Tibial nerve (tissue), 4 donors: ENCODE results near the gene CCDC85B. TPM values are rescaled to one million over a fixed set of nuclear protein-coding genes. Genes with fewer than 3 reads are reported as not detected.

Source experiments
- DNase-seq, 2 donors: peaks; one replicate each; pipeline ENCODE4 v3.0.0-alpha.2; 2019; ENCODE audit warnings: low spot score in 2 of 2
- H3K27ac ChIP-seq, 4 donors: fragments of 200-600 bp; sonication (generic) in 3 of 4; one replicate each; pipeline ENCODE4 v1.5.1; 2017 to 2019; ENCODE audit warnings: mild to moderate bottlenecking in 1 of 4
- H3K27me3 ChIP-seq, 2 donors: fragments of 200-600 bp; sonication (generic) in 1 of 2; one replicate each; pipeline versions ENCODE4 v1.5.1 to v1.6.0; 2017 to 2019
- H3K36me3 ChIP-seq, 3 donors: fragments of 200-600 bp; sonication (generic); one replicate each; pipeline ENCODE4 v1.5.1; 2018 to 2019
- H3K4me1 ChIP-seq, 4 donors: fragments of 200-600 bp; sonication (generic) in 3 of 4; one replicate each; pipeline ENCODE4 v1.5.1; 2017 to 2019
- H3K4me3 ChIP-seq, 4 donors: fragments of 200-600 bp; sonication (generic) in 3 of 4; one replicate each; pipeline ENCODE4 v1.5.1; 2017 to 2019; ENCODE audit warnings: mild to moderate bottlenecking in 1 of 4, moderate library complexity in 1 of 4
- H3K9me3 ChIP-seq, 4 donors: fragments of 200-600 bp; sonication (generic) in 3 of 4; one replicate each; pipeline ENCODE4 v1.5.1; 2017 to 2019
- EP300 ChIP-seq, 2 donors: sonication (generic); formaldehyde crosslinking; IDR thresholded peaks; one replicate each; pipeline ENCODE4 v1.6.1; 2017; ENCODE audit warnings: antibody characterized with exemption in 2 of 2, mild to moderate bottlenecking in 1 of 2
- POLR2A ChIP-seq, 2 donors: fragments of 450-650 bp; IDR thresholded peaks; one replicate each; pipeline ENCODE4 v1.6.1; 2017; ENCODE audit warnings: antibody characterized with exemption in 2 of 2, mild to moderate bottlenecking in 2 of 2, moderate library complexity in 2 of 2
- WGBS, 2 donors: methylation state at CpG; one replicate each; pipeline ENCODE4 v1.1.5; 2018; 5-methylcytosine and 5-hydroxymethylcytosine counted together
- total RNA-seq, 4 donors: library from RNA; depleted of rRNA; stranded (reverse); fragments of >200 nt; gene quantifications; one replicate each; pipeline ENCODE4 v1.1.0, GENCODE V29; 2016
- TF ChIP-seq, protein P1 (sequence below), 5 experiments: fragments of 200-600 bp in 3 of 5; fragments of 450-650 bp in 2 of 5; sonication (generic) in 3 of 5; IDR thresholded peaks; one replicate each; pipeline ENCODE4 v1.5.1; 2016 to 2019; ENCODE audit warnings: antibody characterized with exemption in 5 of 5, mild to moderate bottlenecking in 3 of 5, moderate library complexity in 2 of 5

CCDC85B gene
- total RNA-seq, 4 donors from 2014 or later: 73.0 to 108 (median 89.4) TPM

DNA sequence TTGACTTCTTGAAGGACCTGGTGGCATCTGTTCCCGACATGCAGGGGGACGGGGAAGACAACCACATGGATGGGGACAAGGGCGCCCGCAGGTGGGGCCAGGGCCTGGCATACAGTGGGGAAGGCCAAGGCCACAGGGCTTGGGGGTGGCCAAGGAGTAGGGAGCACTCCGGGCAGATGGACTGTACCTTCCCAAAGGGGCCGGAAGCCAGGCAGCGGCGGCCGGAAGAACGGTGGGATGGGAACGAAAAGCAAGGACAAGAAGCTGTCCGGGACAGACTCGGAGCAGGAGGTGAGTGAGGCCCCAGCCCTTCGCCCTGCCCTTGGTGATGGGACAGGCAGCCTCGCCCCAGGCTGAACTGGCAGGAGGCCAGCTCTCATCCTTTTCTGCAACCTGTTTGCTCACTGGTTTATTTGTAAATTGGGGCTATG lies 29.9 kb downstream of the CCDC85B start:
- Histone ChIP-seq H3K27ac (peak overlapping the region in 2 of 4 donors; percentile 83 to 87), H3K27me3 (no peaks in the 10 kb centered on the region), H3K4me3 (peak overlapping the region; percentile 60 to 86 (median 72)), H3K4me1 (peaks cover 4 to 46% (median 36%) of the 10 kb centered on the region in 4 donors), H3K36me3 (peaks cover 0 to 35% (median 4%) of the 10 kb centered on the region in 3 donors), H3K9me3 (no peaks in the 10 kb centered on the region)
- no peak for DNase-seq
- WGBS, 2 donors: 50 to 65% methylated on average over 15 of the region's 15 CpGs
- TF ChIP-seq EP300 (IDR thresholded peaks at IDR 0.05): no peak
- no peak for TF ChIP-seq POLR2A (IDR thresholded peaks at IDR 0.05)
- TF ChIP-seq, protein P1, sequence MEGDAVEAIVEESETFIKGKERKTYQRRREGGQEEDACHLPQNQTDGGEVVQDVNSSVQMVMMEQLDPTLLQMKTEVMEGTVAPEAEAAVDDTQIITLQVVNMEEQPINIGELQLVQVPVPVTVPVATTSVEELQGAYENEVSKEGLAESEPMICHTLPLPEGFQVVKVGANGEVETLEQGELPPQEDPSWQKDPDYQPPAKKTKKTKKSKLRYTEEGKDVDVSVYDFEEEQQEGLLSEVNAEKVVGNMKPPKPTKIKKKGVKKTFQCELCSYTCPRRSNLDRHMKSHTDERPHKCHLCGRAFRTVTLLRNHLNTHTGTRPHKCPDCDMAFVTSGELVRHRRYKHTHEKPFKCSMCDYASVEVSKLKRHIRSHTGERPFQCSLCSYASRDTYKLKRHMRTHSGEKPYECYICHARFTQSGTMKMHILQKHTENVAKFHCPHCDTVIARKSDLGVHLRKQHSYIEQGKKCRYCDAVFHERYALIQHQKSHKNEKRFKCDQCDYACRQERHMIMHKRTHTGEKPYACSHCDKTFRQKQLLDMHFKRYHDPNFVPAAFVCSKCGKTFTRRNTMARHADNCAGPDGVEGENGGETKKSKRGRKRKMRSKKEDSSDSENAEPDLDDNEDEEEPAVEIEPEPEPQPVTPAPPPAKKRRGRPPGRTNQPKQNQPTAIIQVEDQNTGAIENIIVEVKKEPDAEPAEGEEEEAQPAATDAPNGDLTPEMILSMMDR (IDR thresholded peaks at IDR 0.05): no peak

DNA sequence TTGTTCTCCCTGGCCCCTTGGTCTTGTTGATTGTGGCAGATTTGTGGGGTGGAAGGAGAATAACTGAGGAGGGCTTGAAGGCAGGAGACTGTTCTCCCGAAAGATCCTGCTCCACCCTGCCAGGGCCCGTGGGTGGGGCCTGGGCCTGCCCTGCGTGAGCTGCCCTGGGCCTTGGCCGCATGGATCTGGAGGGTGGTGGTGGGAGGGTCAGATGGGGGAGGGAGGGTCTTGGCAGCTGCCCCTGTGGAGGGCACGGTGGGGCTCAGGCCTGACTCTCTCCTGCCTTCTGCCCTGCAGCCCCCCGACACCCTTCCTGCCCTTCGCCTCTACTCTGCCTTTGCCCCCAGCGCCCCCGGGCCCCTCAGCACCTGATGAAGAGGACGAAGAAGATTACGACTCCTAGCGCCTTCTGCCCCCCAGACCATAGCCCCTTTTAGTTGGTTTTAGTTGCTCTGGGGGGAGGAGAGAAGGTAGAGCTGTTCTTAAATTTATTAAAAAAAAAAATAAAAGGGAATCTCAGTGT lies 30.6 kb downstream of the CCDC85B start:
- Histone ChIP-seq H3K36me3 (peaks cover 0 to 35% (median 4%) of the 10 kb centered on the region in 3 donors), H3K27me3 (no peaks in the 10 kb centered on the region), H3K9me3 (no peaks in the 10 kb centered on the region), H3K27ac (peak overlapping the region in 1 of 4 donors; percentile 87), H3K4me1 (peaks cover 4 to 39% (median 30%) of the 10 kb centered on the region in 4 donors), H3K4me3 (peak overlapping the region in 1 of 4 donors; percentile 86)
- 65 to 76% methylated on average over 12 of the region's 12 CpGs for WGBS, 2 donors
- DNase-seq: no peak
- TF ChIP-seq EP300 (IDR thresholded peaks at IDR 0.05) (no peak), POLR2A (IDR thresholded peaks at IDR 0.05) (no peak)
- TF ChIP-seq, protein P1 (IDR thresholded peaks at IDR 0.05): no peak

DNA sequence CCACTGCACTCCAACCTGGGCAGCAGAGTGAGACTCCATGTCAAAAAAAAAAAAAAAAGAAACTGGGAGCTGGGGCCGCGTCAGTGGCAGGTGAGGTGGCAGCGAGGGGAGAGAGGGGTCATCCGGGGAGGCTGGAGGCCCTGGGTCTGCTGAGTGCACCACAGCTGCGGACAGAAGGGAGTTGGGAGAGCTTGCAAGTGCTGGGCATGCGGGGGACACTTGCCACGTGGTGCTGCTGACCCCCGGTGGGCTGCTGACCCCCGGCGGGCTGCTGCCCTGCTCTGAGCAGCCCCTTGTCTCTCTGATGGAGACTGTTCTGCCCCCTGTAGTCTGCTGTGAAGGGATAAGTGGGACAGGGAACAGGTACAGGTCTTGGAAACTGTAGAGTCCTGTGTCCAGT lies 31.4 kb downstream of the CCDC85B start:
- Histone ChIP-seq H3K36me3 (peaks cover 0 to 34% (median 4%) of the 10 kb centered on the region in 3 donors), H3K4me3 (no peak overlapping the region), H3K27ac (no peak overlapping the region), H3K4me1 (peaks cover 4 to 31% (median 23%) of the 10 kb centered on the region in 4 donors), H3K27me3 (no peaks in the 10 kb centered on the region), H3K9me3 (no peaks in the 10 kb centered on the region)
- 87 to 90% methylated on average over 10 of the region's 10 CpGs for WGBS, 2 donors
- TF ChIP-seq EP300 (IDR thresholded peaks at IDR 0.05) (no peak), POLR2A (IDR thresholded peaks at IDR 0.05) (no peak)
- no peak for DNase-seq

DNA sequence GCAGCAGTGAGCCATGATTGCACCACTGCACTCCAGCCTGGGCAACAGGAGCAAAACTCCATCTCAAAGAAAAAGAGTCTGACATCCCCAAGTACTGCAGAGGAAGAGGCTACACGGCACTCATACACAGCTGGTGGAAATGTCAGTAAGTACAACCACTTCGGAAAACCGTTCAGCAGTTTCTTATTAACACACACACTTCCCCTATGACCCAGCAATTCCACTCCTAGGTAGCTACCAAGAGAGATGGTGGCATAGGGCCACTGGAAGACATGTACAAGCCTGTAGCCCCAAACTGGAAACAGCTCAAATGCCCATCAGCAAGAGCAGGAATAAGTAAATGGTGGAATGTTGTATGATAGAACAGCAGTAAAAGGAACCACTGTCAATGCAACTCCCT lies 32.1 kb downstream of the CCDC85B start:
- H3K27me3 ChIP-seq: no peaks in the 10 kb centered on the region
- H3K9me3 ChIP-seq: no peaks in the 10 kb centered on the region
- H3K4me1 ChIP-seq: peaks cover 4 to 24% (median 16%) of the 10 kb centered on the region in 4 donors
- peaks cover 0 to 30% (median 4%) of the 10 kb centered on the region in 3 donors for H3K36me3 ChIP-seq
- no peak overlapping the region for H3K4me3 ChIP-seq
- DNase-seq: no peak
- TF ChIP-seq EP300 (IDR thresholded peaks at IDR 0.05): no peak
- TF ChIP-seq POLR2A (IDR thresholded peaks at IDR 0.05): no peak
- TF ChIP-seq, protein P1 (IDR thresholded peaks at IDR 0.05): no peak
- H3K27ac ChIP-seq: no peak overlapping the region
- 72 to 77% methylated on average over 3 of the region's 3 CpGs for WGBS, 2 donors

DNA sequence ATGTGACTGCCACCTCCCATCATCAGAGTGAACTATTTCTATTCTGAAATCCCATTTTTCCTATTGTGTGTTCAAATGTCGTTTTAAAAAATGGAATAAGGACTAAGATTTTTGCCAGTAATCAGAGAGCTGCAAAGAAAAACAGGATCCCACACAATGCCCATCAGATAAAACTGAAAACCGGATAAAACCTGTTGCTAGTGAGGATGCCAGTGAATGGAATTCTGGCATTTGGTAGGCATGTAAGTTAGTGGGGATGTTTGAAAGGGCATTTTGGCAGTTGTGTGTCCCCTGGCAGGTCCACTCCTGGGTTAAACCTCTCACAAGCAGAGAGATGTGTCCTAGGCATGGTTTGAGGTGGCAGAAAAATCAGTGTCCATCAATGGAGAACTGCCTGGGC lies 34.9 kb downstream of the CCDC85B start:
- peaks cover 0 to 30% (median 4%) of the 10 kb centered on the region in 3 donors for H3K36me3 ChIP-seq
- WGBS, 2 donors: 77 to 80% methylated on average over 2 of the region's 2 CpGs
- no peaks in the 10 kb centered on the region for H3K9me3 ChIP-seq
- TF ChIP-seq, protein P1 (IDR thresholded peaks at IDR 0.05): no peak
- TF ChIP-seq EP300 (IDR thresholded peaks at IDR 0.05) (no peak), POLR2A (IDR thresholded peaks at IDR 0.05) (no peak)
- H3K27me3 ChIP-seq: no peaks in the 10 kb centered on the region
- peaks cover 1 to 11% (median 6%) of the 10 kb centered on the region in 4 donors for H3K4me1 ChIP-seq
- no peak for DNase-seq
- H3K4me3 ChIP-seq: no peak overlapping the region
- no peak overlapping the region for H3K27ac ChIP-seq
